HG02870 (cell line): Measurements from ENCODE around the gene ANKRD42.

ENCODE experiments used
- ATAC-seq: cut with Tn5 transposase; IDR thresholded peaks from one replicate; pipeline ENCODE4 v1.9.1; 2021; ENCODE audit warnings: mild to moderate bottlenecking, moderate library complexity; ENCODE audit not compliant: unreplicated experiment

Gene ANKRD42

GRCh38 chr11:83193315-83194280 is at the start of gene ANKRD42:
ANKRD42 (plus strand) TSS chr11:83193712; CDS start chr11:83194671, 959 bp downstream.
- peak; percentile 92 for ATAC-seq

- ATAC-seq: no peak
These were observed 45.6 kb upstream of the ANKRD42 start for GRCh38 chr11:83147895-83148294.

- ATAC-seq: no peak
These were observed 43.1 kb upstream of the ANKRD42 start for GRCh38 chr11:83150450-83150849.

- no peak for ATAC-seq
These were observed 42.1 kb upstream of the ANKRD42 start for GRCh38 chr11:83151274-83151977.

- no peak for ATAC-seq
These were observed 41.2 kb upstream of the ANKRD42 start for GRCh38 chr11:83152264-83152663.

- no peak for ATAC-seq
These were observed 39.7 kb upstream of the ANKRD42 start for GRCh38 chr11:83153764-83154163.

GRCh38 chr11:83156144-83156995 is 37.1 kb upstream of the ANKRD42 start:
- peak; percentile 95 for ATAC-seq

GRCh38 chr11:83156996-83157593 is 36.4 kb upstream of the ANKRD42 start, which contains the start of gene PCF11:
PCF11 (plus strand) TSS chr11:83157131; CDS start chr11:83157440, 309 bp downstream.
- peak; percentile 4 for ATAC-seq

- ATAC-seq: no peak
These were observed 35.7 kb upstream of the ANKRD42 start for GRCh38 chr11:83157594-83158356.

GRCh38 chr11:83158357-83158786 is 35.1 kb upstream of the ANKRD42 start:
- no peak for ATAC-seq

GRCh38 chr11:83158965-83159901 is 34.3 kb upstream of the ANKRD42 start:
- ATAC-seq: no peak

- ATAC-seq: no peak
These were observed 33.3 kb upstream of the ANKRD42 start for GRCh38 chr11:83159902-83160865.

GRCh38 chr11:83161610-83162199 is 31.8 kb upstream of the ANKRD42 start:
- no peak for ATAC-seq

GRCh38 chr11:83162377-83162776 is 31.1 kb upstream of the ANKRD42 start:
- ATAC-seq: peak; percentile 48

GRCh38 chr11:83166193-83166866 is 27.2 kb upstream of the ANKRD42 start:
- ATAC-seq: no peak

GRCh38 chr11:83168756-83169155 is 24.8 kb upstream of the ANKRD42 start:
- no peak for ATAC-seq
